GM12878 (cell line): ENCODE measurements around the gene FAM186B. TPM values are rescaled to one million over a fixed set of nuclear protein-coding genes. Genes with fewer than 3 reads are reported as not detected.

ENCODE experiments used
- BCL11A ChIP-seq: IDR thresholded peaks from 2 replicates; pipeline ENCODE4 v1.6.1; 2011; ENCODE audit warnings: low read depth, low read length
- BCLAF1 ChIP-seq: fragments of 450-650 bp; IDR thresholded peaks from 2 replicates; pipeline ENCODE4 v1.6.1; 2017; ENCODE audit warnings: antibody characterized with exemption, mild to moderate bottlenecking, moderate library complexity
- CEBPZ ChIP-seq: fragments of 150-350 bp; IDR thresholded peaks from 2 replicates; pipeline ENCODE4 v1.6.1; 2016; ENCODE audit warnings: low read depth, low read length
- CREM ChIP-seq: IDR thresholded peaks from 2 replicates; pipeline ENCODE4 v1.6.1; 2014; ENCODE audit warnings: antibody characterized with exemption, low read depth
- FOXK2 ChIP-seq: fragments of 450-650 bp; IDR thresholded peaks from 2 replicates; pipeline ENCODE4 v1.6.1; 2017; ENCODE audit warnings: mild to moderate bottlenecking, moderate library complexity
- GATAD2B ChIP-seq: fragments of 450-650 bp; conservative IDR thresholded peaks from 2 replicates; pipeline ENCODE4 v1.6.1; 2017; ENCODE audit warnings: low read depth, mild to moderate bottlenecking, moderate library complexity
- HCFC1 ChIP-seq: fragments of 150-350 bp; IDR thresholded peaks from 2 replicates; pipeline ENCODE4 v1.6.1; 2014; ENCODE audit warnings: low read length
- IKZF1 ChIP-seq: fragments of 450-650 bp; conservative IDR thresholded peaks from 2 replicates; pipeline ENCODE4 v1.6.1; 2017; ENCODE audit warnings: antibody characterized with exemption, mild to moderate bottlenecking
- IKZF2 ChIP-seq, 2 experiments: fragments of 450-650 bp; IDR thresholded peaks; 2 replicates each; pipeline ENCODE4 v1.6.1; 2017; ENCODE audit warnings: mild to moderate bottlenecking in 2 of 2, moderate library complexity in 2 of 2
- IRF4 ChIP-seq: IDR thresholded peaks from 2 replicates; pipeline ENCODE4 v1.6.1; 2011; ENCODE audit warnings: low read depth, low read length
- KDM1A ChIP-seq: fragments of 200-600 bp; sonication (generic); IDR thresholded peaks from 2 replicates; pipeline ENCODE4 v1.6.1; 2016; ENCODE audit warnings: borderline replicate concordance
- KLF5 ChIP-seq: fragments of 450-650 bp; IDR thresholded peaks from 2 replicates; pipeline ENCODE4 v1.6.1; 2014; ENCODE audit warnings: mild to moderate bottlenecking; ENCODE audit not compliant: partially characterized antibody
- MYC ChIP-seq: IDR thresholded peaks from 2 replicates; pipeline ENCODE4 v1.6.1; 2011; ENCODE audit warnings: mild to moderate bottlenecking, low read length, moderate library complexity, inconsistent platforms; ENCODE audit not compliant: insufficient read depth, insufficient replicate concordance, insufficient read length, severe bottlenecking
- NFIC ChIP-seq: IDR thresholded peaks from 2 replicates; pipeline ENCODE4 v1.6.1; 2012; ENCODE audit warnings: low read depth, mild to moderate bottlenecking, inconsistent platforms, low read length, moderate library complexity
- NFXL1 ChIP-seq: fragments of 450-650 bp; IDR thresholded peaks from 2 replicates; pipeline ENCODE4 v1.6.1; 2017; ENCODE audit warnings: antibody characterized with exemption, mild to moderate bottlenecking, borderline replicate concordance
- NR2C1 ChIP-seq: fragments of 450-650 bp; IDR thresholded peaks from 2 replicates; pipeline ENCODE4 v1.6.1; 2017; ENCODE audit warnings: antibody characterized with exemption, mild to moderate bottlenecking, moderate library complexity
- NRF1 ChIP-seq: conservative IDR thresholded peaks from 2 replicates; pipeline ENCODE4 v1.6.1; 2011; ENCODE audit warnings: mild to moderate bottlenecking, low read depth, low read length, improper control_type of control experiment
- POU2F2 ChIP-seq: IDR thresholded peaks from 3 replicates; pipeline ENCODE4 v1.6.1; 2011; ENCODE audit warnings: low read depth, mild to moderate bottlenecking, low read length, borderline replicate concordance
- RB1 ChIP-seq: fragments of 450-650 bp; formaldehyde crosslinking; IDR thresholded peaks from 2 replicates; pipeline ENCODE4 v1.6.1; 2017; ENCODE audit warnings: mild to moderate bottlenecking, borderline replicate concordance
- RELB ChIP-seq: fragments of 450-650 bp; IDR thresholded peaks from 2 replicates; pipeline ENCODE4 v1.6.1; 2017; ENCODE audit warnings: low read depth, mild to moderate bottlenecking, moderate library complexity
- SMAD5 ChIP-seq: IDR thresholded peaks from 2 replicates; pipeline ENCODE4 v1.6.1; 2016; ENCODE audit warnings: antibody characterized with exemption, low read depth
- SMC3 ChIP-seq: IDR thresholded peaks from 2 replicates; pipeline ENCODE4 v1.6.1; 2011; ENCODE audit warnings: low read length, improper control_type of control experiment, borderline replicate concordance
- TCF12 ChIP-seq: IDR thresholded peaks from 2 replicates; pipeline ENCODE4 v1.6.1; 2011; ENCODE audit warnings: low read depth, mild to moderate bottlenecking, low read length
- TCF7 ChIP-seq: IDR thresholded peaks from 2 replicates; pipeline ENCODE4 v1.6.1; 2014; ENCODE audit warnings: antibody characterized with exemption, borderline replicate concordance
- ZNF207 ChIP-seq: fragments of 450-650 bp; IDR thresholded peaks from 2 replicates; pipeline ENCODE4 v1.6.1; 2014; ENCODE audit warnings: antibody characterized with exemption, mild to moderate bottlenecking, borderline replicate concordance
- polyA plus RNA-seq, 11 experiments: library from polyadenylated mRNA; depleted of rRNA in 4 of 11; unstranded in 6 of 11; stranded (reverse) in 5 of 11; fragments of >200 nt; fragmentation: Nextera tagmentation in 4 of 11; fragmentation: Illumina TruSeq in 1 of 11; extraction: Ambion mirVana in 4 of 11; extraction: Trizol in 1 of 11; gene quantifications; 1 replicate in 1 of 11; 2 replicates in 10 of 11; pipeline versions ENCODE4 v1.2.1 to v1.2.3, GENCODE V29; 2011 to 2016; ENCODE audit warnings: inconsistent platforms in 2 of 11, missing spikeins in 2 of 11, low read depth in 1 of 11
- total RNA-seq, 4 experiments: library from RNA; depleted of rRNA in 3 of 4; stranded (reverse); fragments of >200 nt in 3 of 4; fragmentation: Illumina TruSeq in 1 of 4; extraction: Trizol in 1 of 4; gene quantifications; 2 replicates each; pipeline versions ENCODE4 v1.2.1 to v1.2.3, GENCODE V29; 2013 to 2021

The FAM186B gene
- total and polyA plus RNA-seq, 10 of the 15 experiments (the other 5 are each of a cell fraction or from before 2014, with no cell fraction given): 0.13 to 0.79 (median 0.51) TPM

GRCh38 chr12:49622501-49623141 lies 17.2 kb upstream of the FAM186B start (continued):
- TF ChIP-seq TCF7 (peak; percentile 18; the same call in 1 of the 2 replicates), POU2F2 (0 out of 3 replicates have a peak, but pooled peaks have one; percentile 3), CEBPZ (no peak), IRF4 (no peak), HCFC1 (no peak), IKZF1 (peak; percentile 65; the same call in 1 of the 2 replicates), MYC (no peak), CREM (peak; percentile 32), IKZF2 (IDR thresholded peaks at IDR 0.05) (peak; percentile 63 to 65), ZNF207 (no peak), KLF5 (no peak), TCF12 (0 out of 2 replicates have a peak, but pooled peaks have one; percentile 61), KDM1A (no peak), NRF1 (no peak), BCL11A (0 out of 2 replicates have a peak, but pooled peaks have one; percentile 61), BCLAF1 (no peak), SMAD5 (no peak), GATAD2B (no peak), NFXL1 (no peak), NR2C1 (no peak), FOXK2 (no peak), RB1 (no peak), NFIC (peak; percentile 93), RELB (peak; percentile 42; the same call in 1 of the 2 replicates), SMC3 (no peak)
